ENCODE results near the gene DBNL. TPM values are rescaled to one million over a fixed set of nuclear protein-coding genes. Genes with fewer than 3 reads are reported as not detected.

Gene DBNL
- total and polyA plus RNA-seq, 4 donors = 26.1 to 60.2 (median 41.5) TPM

DNA sequence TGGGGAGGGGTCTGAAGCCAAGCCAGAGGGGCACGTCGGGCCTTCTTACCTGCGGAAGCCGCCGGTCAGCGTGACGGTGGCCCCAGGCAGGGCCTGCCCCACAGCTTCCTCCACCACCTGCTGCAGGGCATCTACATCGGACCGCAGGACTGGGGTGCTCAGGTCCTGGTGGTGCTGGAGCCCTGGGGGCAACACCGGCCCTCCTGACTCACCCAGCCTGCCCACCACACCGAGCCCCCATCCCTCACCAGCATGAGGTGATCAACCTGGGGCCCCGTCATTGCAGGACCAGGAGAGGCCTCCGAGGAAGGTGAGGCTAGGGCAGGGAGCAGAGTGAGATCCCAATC lies 29.8 kb downstream of the DBNL start:
- no peak overlapping the region for H3K9ac ChIP-seq (ENCODE audit: low read depth in 1 of 2, low read length in 2 of 2)
- no peak for DNase-seq (ENCODE audit: low spot score)
- H3K27me3 ChIP-seq (ENCODE audit: control insufficient read depth in 4 of 4, insufficient read depth in 4 of 4, low read length in 3 of 4) = no peaks in the 10 kb centered on the region
- no peaks in the 10 kb centered on the region for H3K9me3 ChIP-seq (ENCODE audit: control insufficient read depth in 4 of 4, low read length in 3 of 4)
- peak overlapping the region; percentile 39 to 62 for H3K27ac ChIP-seq (ENCODE audit: low read depth in 1 of 2, low read length in 2 of 2)
- peaks cover 4 to 28% (median 13%) of the 10 kb centered on the region in 4 donors for H3K36me3 ChIP-seq (ENCODE audit: control insufficient read depth in 4 of 4, insufficient read depth in 3 of 4, low read depth in 1 of 4, low read length in 3 of 4)
- H3K4me1 ChIP-seq (ENCODE audit: control insufficient read depth in 4 of 4, insufficient read depth in 4 of 4, low read length in 3 of 4) = peaks cover 25 to 65% (median 43%) of the 10 kb centered on the region in 4 donors
- 82% methylated on average over 13 of the region's 13 CpGs for WGBS
- no peak for TF ChIP-seq RAD21 (IDR thresholded peaks at IDR 0.05)
- no peak for TF ChIP-seq JUND (IDR thresholded peaks at IDR 0.05)
- TF ChIP-seq SP1 (IDR thresholded peaks at IDR 0.05) = no peak
- no peak for TF ChIP-seq GABPA (IDR thresholded peaks at IDR 0.05 in 1 of 2, conservative IDR thresholded peaks at IDR 0.05 in 1 of 2)
- TF ChIP-seq HNF4G (IDR thresholded peaks at IDR 0.05) = no peak
- H3K4me3 ChIP-seq (ENCODE audit: low read depth in 1 of 3, low read length in 3 of 3) = no peak overlapping the region

DNA sequence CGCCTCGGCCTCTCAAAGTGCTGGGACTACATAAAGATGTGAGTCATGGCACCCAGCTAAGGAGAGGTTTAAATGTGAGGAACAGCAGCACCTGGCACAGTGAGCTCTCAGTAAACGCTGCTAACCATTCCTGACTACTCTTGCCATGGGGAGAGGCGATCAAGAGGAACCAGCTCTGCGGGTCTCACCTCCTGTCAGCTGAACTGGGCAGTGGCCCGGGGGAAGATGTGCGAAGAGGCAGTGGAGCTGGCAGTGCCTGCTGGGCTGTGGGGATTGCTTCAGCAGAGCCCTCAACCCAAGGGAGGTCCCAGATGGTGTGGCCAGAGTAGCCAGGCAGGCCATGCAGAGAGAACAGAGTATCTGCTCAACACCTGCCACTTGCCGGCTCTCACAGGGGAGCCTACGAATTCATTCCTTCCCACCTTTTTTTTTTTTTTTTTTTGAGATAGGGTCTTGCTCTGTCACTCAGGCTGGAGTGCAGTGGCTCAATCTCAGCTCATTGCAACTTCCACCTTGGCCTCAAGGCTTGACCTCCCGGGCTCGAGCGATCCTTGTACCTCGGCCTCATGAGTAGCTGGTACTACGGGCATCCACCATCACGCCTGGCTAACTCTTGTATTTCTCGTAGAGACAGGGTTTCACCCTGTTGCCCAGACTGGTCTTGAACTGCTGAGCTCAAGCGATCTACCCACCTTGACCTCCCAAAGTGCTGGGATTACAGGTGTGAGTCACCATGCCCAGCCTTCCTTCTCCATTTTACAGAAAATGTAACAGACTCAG lies 31.0 kb downstream of the DBNL start:
- DNase-seq (ENCODE audit: low spot score) = no peak
- Histone ChIP-seq H3K36me3 (ENCODE audit: control insufficient read depth in 4 of 4, insufficient read depth in 3 of 4, low read depth in 1 of 4, low read length in 3 of 4) (peaks cover 7 to 39% (median 15%) of the 10 kb centered on the region in 4 donors), H3K4me1 (ENCODE audit: control insufficient read depth in 4 of 4, insufficient read depth in 4 of 4, low read length in 3 of 4) (peaks cover 25 to 65% (median 47%) of the 10 kb centered on the region in 4 donors), H3K4me3 (ENCODE audit: low read depth in 1 of 3, low read length in 3 of 3) (no peak overlapping the region), H3K9ac (ENCODE audit: low read depth in 1 of 2, low read length in 2 of 2) (no peak overlapping the region), H3K9me3 (ENCODE audit: control insufficient read depth in 4 of 4, low read length in 3 of 4) (no peaks in the 10 kb centered on the region), H3K27ac (ENCODE audit: low read depth in 1 of 2, low read length in 2 of 2) (peak overlapping the region; percentile 45 to 52), H3K27me3 (ENCODE audit: control insufficient read depth in 4 of 4, insufficient read depth in 4 of 4, low read length in 3 of 4) (no peaks in the 10 kb centered on the region)
- WGBS = 89% methylated on average over 17 of the region's 17 CpGs
- TF ChIP-seq FOXA1 (IDR thresholded peaks at IDR 0.05) (no peak), RXRA (IDR thresholded peaks at IDR 0.05) (no peak), EGR1 (IDR thresholded peaks at IDR 0.05; ENCODE audit: low read depth in 2 of 2) (no peak), YY1 (IDR thresholded peaks at IDR 0.05) (no peak), NR2F2 (IDR thresholded peaks at IDR 0.05) (no peak), GABPA (IDR thresholded peaks at IDR 0.05 in 1 of 2, conservative IDR thresholded peaks at IDR 0.05 in 1 of 2) (no peak), RAD21 (IDR thresholded peaks at IDR 0.05) (no peak), TAF1 (conservative IDR thresholded peaks at IDR 0.05) (no peak), SP1 (IDR thresholded peaks at IDR 0.05) (no peak), JUND (IDR thresholded peaks at IDR 0.05) (no peak), HNF4G (IDR thresholded peaks at IDR 0.05) (no peak), FOXA2 (IDR thresholded peaks at IDR 0.05) (no peak), HNF4A (conservative IDR thresholded peaks at IDR 0.05) (no peak)
- TF ChIP-seq, protein P1, sequence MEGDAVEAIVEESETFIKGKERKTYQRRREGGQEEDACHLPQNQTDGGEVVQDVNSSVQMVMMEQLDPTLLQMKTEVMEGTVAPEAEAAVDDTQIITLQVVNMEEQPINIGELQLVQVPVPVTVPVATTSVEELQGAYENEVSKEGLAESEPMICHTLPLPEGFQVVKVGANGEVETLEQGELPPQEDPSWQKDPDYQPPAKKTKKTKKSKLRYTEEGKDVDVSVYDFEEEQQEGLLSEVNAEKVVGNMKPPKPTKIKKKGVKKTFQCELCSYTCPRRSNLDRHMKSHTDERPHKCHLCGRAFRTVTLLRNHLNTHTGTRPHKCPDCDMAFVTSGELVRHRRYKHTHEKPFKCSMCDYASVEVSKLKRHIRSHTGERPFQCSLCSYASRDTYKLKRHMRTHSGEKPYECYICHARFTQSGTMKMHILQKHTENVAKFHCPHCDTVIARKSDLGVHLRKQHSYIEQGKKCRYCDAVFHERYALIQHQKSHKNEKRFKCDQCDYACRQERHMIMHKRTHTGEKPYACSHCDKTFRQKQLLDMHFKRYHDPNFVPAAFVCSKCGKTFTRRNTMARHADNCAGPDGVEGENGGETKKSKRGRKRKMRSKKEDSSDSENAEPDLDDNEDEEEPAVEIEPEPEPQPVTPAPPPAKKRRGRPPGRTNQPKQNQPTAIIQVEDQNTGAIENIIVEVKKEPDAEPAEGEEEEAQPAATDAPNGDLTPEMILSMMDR (IDR thresholded peaks at IDR 0.05; ENCODE audit: low read depth, low read length, missing input control) = no peak
- TF ChIP-seq, protein P2, sequence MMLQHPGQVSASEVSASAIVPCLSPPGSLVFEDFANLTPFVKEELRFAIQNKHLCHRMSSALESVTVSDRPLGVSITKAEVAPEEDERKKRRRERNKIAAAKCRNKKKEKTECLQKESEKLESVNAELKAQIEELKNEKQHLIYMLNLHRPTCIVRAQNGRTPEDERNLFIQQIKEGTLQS (IDR thresholded peaks at IDR 0.05) = no peak
- TF ChIP-seq, protein P3, sequence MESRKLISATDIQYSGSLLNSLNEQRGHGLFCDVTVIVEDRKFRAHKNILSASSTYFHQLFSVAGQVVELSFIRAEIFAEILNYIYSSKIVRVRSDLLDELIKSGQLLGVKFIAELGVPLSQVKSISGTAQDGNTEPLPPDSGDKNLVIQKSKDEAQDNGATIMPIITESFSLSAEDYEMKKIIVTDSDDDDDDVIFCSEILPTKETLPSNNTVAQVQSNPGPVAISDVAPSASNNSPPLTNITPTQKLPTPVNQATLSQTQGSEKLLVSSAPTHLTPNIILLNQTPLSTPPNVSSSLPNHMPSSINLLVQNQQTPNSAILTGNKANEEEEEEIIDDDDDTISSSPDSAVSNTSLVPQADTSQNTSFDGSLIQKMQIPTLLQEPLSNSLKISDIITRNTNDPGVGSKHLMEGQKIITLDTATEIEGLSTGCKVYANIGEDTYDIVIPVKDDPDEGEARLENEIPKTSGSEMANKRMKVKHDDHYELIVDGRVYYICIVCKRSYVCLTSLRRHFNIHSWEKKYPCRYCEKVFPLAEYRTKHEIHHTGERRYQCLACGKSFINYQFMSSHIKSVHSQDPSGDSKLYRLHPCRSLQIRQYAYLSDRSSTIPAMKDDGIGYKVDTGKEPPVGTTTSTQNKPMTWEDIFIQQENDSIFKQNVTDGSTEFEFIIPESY (IDR thresholded peaks at IDR 0.05) = no peak
- TF ChIP-seq, protein P4, sequence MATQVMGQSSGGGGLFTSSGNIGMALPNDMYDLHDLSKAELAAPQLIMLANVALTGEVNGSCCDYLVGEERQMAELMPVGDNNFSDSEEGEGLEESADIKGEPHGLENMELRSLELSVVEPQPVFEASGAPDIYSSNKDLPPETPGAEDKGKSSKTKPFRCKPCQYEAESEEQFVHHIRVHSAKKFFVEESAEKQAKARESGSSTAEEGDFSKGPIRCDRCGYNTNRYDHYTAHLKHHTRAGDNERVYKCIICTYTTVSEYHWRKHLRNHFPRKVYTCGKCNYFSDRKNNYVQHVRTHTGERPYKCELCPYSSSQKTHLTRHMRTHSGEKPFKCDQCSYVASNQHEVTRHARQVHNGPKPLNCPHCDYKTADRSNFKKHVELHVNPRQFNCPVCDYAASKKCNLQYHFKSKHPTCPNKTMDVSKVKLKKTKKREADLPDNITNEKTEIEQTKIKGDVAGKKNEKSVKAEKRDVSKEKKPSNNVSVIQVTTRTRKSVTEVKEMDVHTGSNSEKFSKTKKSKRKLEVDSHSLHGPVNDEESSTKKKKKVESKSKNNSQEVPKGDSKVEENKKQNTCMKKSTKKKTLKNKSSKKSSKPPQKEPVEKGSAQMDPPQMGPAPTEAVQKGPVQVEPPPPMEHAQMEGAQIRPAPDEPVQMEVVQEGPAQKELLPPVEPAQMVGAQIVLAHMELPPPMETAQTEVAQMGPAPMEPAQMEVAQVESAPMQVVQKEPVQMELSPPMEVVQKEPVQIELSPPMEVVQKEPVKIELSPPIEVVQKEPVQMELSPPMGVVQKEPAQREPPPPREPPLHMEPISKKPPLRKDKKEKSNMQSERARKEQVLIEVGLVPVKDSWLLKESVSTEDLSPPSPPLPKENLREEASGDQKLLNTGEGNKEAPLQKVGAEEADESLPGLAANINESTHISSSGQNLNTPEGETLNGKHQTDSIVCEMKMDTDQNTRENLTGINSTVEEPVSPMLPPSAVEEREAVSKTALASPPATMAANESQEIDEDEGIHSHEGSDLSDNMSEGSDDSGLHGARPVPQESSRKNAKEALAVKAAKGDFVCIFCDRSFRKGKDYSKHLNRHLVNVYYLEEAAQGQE (IDR thresholded peaks at IDR 0.05) = no peak
- TF ChIP-seq, protein P5, sequence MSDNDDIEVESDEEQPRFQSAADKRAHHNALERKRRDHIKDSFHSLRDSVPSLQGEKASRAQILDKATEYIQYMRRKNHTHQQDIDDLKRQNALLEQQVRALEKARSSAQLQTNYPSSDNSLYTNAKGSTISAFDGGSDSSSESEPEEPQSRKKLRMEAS (IDR thresholded peaks at IDR 0.05) = no peak

All from liver (tissue), 9 donors.